T-helper 1 cell treated with Interleukin-12 subunit alpha and Interleukin-12 subunit beta and Interleukin-4 antibody, amounts not matched to agents 30 μg/mL and 1 μg/mL, for 36 hours (primary cell): Measurements from ENCODE around the gene TSPAN14.
"Not testable (repeated sequence)": the region's sequence is repeated elsewhere in the genome, so short reads cannot be mapped to it uniquely, and the experiment has no call there.

Experiments used
- H3K27ac Mint-ChIP-seq: one replicate; pipeline ENCODE4 v1.8.0; 2021; ENCODE audit warnings: mild to moderate bottlenecking, mixed read lengths
- H3K27me3 Mint-ChIP-seq: one replicate; pipeline ENCODE4 v1.8.0; 2021; ENCODE audit warnings: low read depth, mixed read lengths
- H3K36me3 Mint-ChIP-seq: one replicate; pipeline ENCODE4 v1.8.0; 2021; ENCODE audit warnings: low read depth, mixed read lengths
- H3K4me1 Mint-ChIP-seq: one replicate; pipeline ENCODE4 v1.8.0; 2021; ENCODE audit warnings: low read depth, mixed read lengths
- H3K4me3 Mint-ChIP-seq: one replicate; pipeline ENCODE4 v1.8.0; 2021; ENCODE audit warnings: mild to moderate bottlenecking, moderate library complexity, mixed read lengths
- H3K9me3 Mint-ChIP-seq: one replicate; pipeline ENCODE4 v1.8.0; 2021; ENCODE audit warnings: mixed read lengths

Gene TSPAN14

DNA sequence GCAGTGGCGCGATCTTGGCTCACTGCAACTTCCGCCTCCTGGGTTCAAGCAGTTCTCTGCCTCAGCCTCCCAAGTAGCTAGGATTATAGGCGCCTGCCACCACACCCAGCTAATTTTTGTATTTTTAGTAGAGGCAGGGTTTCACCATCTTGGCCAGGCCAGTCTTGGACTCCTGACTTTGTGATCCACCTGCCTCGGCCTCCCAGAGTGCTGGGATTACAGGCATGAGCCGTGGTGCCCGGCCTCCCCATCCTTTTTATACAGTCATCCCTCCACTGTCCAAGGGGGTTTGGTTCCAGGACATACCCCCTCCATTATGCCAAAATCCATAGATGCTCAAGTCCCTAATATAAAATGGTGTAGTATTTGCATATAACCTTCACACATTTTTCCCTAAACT, 21.5 kb downstream of the TSPAN14 start:
- H3K27me3 Mint-ChIP-seq, H3K27ac Mint-ChIP-seq, H3K4me3 Mint-ChIP-seq, H3K9me3 Mint-ChIP-seq: not testable (repeated sequence)
- H3K4me1 Mint-ChIP-seq: peaks cover 60% of the 10 kb centered on the region
- peaks cover 58% of the 10 kb centered on the region for H3K36me3 Mint-ChIP-seq

DNA sequence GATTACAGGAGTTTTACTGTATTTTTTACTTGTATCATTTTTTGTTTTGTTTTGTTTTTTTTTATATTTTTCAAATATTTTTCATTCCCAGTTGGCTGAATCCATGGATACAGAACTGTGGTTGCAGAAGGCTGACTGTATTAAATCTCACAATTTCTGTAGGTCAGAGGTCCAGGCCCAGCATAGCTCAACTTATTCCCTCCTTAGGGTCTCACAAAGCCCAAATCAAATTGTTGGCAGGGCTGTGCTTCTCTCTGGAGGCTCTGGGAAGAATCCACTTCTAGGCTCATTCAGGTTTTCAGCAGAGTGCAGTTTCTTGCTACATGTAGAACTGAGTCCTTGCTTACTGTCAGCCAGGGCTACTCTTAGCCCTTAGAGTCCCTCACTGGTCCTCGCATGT, 22.6 kb downstream of the TSPAN14 start:
- Mint-ChIP-seq H3K27me3 (no peaks in the 10 kb centered on the region), H3K4me1 (peaks cover 58% of the 10 kb centered on the region), H3K36me3 (peaks cover 56% of the 10 kb centered on the region), H3K9me3 (peaks cover 10% of the 10 kb centered on the region), H3K4me3 (no peak overlapping the region), H3K27ac (no peak overlapping the region)

DNA sequence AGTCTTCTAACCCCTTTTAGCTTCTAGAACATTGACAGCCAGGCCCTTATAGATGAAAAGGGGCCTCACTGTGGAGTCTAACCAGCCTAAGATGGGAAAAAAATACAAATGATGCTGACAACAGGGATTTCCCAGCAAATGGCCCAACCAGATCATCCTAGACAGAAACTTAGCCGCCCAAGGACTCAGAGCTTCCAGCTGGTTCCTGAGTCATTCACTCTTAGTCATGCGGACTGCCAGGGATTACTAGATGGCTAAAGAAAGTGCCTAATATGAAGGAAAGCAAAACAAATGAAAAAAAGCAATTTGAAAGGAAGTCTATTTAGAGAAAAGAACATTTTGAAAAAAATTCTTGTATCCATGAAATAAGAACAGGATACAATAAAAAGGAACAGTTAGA, 23.7 kb downstream of the TSPAN14 start:
- Mint-ChIP-seq H3K27me3 (no peaks in the 10 kb centered on the region), H3K9me3 (peaks cover 10% of the 10 kb centered on the region), H3K4me1 (peaks cover 50% of the 10 kb centered on the region), H3K36me3 (peaks cover 48% of the 10 kb centered on the region), H3K4me3 (no peak overlapping the region), H3K27ac (no peak overlapping the region)

DNA sequence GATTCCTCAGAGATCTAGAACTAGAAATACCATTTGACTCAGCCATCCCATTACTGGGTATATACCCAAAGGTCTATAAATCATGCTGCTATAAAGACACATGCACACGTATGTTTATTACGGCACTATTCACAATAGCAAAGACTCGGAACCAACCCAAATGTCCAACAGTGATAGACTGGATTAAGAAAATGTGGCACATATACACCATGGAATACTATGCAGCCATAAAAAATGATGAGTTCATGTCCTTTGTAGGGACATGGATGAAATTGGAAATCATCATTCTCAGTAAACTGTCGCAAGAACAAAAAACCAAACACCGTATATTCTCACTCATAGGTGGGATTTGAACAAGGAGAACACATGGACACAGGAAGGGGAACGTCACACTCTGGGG, 26.3 kb downstream of the TSPAN14 start:
- peaks cover 48% of the 10 kb centered on the region for H3K4me1 Mint-ChIP-seq
- not testable (repeated sequence) for H3K9me3 Mint-ChIP-seq, H3K27me3 Mint-ChIP-seq, H3K4me3 Mint-ChIP-seq, H3K27ac Mint-ChIP-seq
- H3K36me3 Mint-ChIP-seq: peaks cover 42% of the 10 kb centered on the region

DNA sequence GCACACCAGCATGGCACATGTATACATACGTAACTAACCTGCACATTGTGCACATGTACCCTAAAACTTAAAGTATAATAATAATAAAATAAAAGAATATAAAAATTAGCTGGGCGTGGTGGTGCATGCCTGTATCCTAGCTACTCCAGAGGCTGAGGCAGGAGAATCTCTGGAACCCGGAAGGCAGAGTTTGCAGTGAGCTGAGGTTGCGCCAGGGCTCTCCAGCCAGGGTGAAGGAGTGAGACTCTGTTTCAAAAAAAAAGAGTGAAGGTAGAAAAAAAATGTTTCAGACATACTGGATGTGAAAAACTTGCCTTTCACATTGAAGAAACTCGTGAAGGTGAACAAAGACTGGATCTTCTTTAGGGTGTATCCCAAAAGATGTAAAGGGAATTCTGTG, 26.7 kb downstream of the TSPAN14 start:
- peak overlapping the region; percentile 41 for H3K27ac Mint-ChIP-seq
- H3K4me1 Mint-ChIP-seq: peaks cover 50% of the 10 kb centered on the region
- H3K4me3 Mint-ChIP-seq: no peak overlapping the region
- H3K9me3 Mint-ChIP-seq: peaks cover 10% of the 10 kb centered on the region
- H3K36me3 Mint-ChIP-seq: peaks cover 44% of the 10 kb centered on the region
- H3K27me3 Mint-ChIP-seq: no peaks in the 10 kb centered on the region

DNA sequence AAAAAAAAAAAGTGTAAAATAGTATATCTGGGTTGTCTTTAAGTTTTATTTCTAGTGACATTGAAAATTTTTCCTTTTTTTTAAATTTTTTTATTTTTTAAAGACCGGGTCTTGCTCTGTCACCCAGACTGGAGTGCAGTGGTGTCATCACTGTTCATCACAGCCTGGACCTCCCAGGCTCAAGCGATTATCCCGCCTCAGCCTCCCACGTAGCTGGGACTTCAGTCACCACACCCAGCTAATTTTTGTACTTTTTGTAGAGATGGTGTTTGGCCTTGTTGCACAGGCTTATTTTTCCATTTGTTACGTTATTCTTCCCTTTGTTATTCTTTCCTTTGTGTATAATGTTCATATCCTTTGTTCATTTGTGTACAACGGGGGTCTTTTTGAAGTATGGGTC, 30.1 kb downstream of the TSPAN14 start:
- no peaks in the 10 kb centered on the region for H3K9me3 Mint-ChIP-seq
- no peaks in the 10 kb centered on the region for H3K27me3 Mint-ChIP-seq
- peak overlapping the region; percentile 74 for H3K27ac Mint-ChIP-seq
- H3K4me3 Mint-ChIP-seq: peak overlapping the region; percentile 47
- peaks cover 37% of the 10 kb centered on the region for H3K36me3 Mint-ChIP-seq
- H3K4me1 Mint-ChIP-seq: peaks cover 69% of the 10 kb centered on the region

DNA sequence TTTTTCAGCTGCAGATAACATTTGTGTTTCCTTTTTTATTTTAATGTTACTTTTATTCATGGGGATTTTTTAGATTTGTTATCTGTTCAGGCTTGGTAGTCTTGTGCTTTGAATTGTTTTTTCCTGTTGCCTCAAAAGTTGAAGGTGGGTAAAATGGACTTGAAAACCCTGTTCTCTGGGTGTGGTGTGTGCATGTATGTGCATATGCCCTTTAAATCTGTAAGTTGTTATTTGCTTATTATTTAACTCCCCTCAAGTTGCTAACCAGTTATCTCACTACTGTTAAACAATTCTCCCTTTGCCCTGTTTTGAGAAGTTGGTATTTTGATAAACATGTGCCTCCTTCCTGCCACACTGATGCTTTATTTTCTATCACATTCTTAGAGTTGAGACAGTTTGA, 30.6 kb downstream of the TSPAN14 start:
- Mint-ChIP-seq H3K27ac (peak overlapping the region; percentile 76), H3K4me3 (peak overlapping the region; percentile 47), H3K27me3 (no peaks in the 10 kb centered on the region), H3K4me1 (peaks cover 74% of the 10 kb centered on the region), H3K36me3 (peaks cover 38% of the 10 kb centered on the region), H3K9me3 (no peaks in the 10 kb centered on the region)

DNA sequence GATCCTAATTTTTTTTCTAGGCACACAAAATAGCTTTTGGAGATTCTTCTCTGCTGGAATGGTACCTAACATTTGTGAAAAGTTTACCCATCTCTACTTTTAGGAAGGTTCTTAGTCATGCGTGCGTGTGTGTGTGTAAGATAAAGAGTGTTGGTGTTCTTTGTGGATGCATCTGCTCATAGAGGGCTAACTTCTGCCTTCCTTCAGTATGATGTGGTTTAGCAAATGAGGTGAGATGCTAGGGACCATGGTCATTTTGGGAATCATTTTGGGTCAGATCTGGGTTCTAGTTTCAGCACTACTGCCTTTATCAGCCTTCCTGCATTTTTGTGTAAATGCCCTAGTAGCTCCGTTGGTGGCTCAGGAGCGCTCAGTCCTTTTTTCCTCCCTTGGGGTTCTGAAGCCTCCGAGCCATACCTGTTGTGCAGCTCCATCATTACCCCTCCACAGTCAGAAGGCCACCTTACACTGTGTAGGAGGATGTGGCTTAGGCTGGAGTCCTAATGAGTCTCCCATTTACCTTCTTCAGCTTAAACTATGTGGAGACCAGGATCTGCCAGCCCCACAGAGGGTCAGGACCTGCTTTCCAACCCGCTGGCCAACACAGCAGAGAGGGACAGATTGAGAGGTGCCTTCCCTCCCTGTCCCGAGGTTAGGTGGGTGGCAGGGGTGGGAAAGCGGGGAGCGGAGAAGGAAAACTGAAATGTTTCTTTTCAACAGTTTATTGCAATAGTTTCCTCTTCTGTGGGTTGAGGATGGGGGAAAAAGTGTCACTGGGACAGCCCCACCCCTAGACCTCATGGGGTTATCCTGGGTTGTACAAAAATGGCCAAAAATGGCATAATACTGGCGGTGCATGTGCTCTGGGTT, 31.2 kb downstream of the TSPAN14 start:
- Mint-ChIP-seq H3K9me3 (no peaks in the 10 kb centered on the region), H3K27ac (peak overlapping the region; percentile 76), H3K27me3 (no peaks in the 10 kb centered on the region), H3K4me1 (peaks cover 80% of the 10 kb centered on the region), H3K36me3 (peaks cover 40% of the 10 kb centered on the region), H3K4me3 (peak overlapping the region; percentile 47)

DNA sequence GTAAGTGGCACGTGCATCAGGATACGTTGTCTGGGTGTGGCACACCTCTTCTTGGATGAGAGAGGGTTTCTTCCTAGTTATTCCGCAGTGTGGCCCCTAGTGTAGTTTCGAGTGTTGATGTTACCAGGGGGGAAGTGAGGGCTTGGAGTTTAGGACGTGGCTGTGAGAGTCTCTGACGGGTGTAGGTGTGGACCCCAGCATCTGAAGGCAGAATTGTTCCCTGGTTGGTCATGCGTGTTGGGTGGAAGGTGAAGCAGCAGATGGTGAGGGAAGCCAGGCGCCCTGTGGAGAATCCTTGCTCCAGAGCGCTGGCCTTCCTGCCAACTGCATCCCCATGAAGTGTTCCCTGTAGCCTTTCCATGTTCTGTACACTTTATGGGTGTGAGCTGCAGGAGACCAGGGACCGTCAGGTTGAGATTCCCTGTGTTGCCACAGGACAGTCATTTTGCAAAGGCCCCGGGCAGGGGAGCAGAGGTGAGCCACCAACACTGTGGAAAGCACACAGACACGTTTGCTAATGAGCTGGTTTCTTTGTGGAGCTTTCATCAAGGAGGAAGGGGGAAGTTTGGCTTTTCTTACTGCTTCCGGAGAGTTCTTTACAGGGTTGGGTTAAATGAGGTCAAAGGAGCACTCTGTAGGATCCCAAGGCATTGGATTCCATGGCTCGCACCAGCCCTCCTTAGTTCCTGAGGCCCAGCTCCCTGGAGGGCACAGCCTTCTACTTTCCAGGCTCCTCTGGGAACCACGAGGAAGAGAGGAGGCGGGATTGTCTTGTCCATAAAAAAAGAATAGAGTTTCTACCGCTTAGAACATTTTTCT, 32.0 kb downstream of the TSPAN14 start:
- H3K27ac Mint-ChIP-seq: peak overlapping the region; percentile 76
- H3K9me3 Mint-ChIP-seq: no peaks in the 10 kb centered on the region
- H3K27me3 Mint-ChIP-seq: no peaks in the 10 kb centered on the region
- peak overlapping the region; percentile 47 for H3K4me3 Mint-ChIP-seq
- H3K36me3 Mint-ChIP-seq: peaks cover 43% of the 10 kb centered on the region
- H3K4me1 Mint-ChIP-seq: peaks cover 85% of the 10 kb centered on the region

DNA sequence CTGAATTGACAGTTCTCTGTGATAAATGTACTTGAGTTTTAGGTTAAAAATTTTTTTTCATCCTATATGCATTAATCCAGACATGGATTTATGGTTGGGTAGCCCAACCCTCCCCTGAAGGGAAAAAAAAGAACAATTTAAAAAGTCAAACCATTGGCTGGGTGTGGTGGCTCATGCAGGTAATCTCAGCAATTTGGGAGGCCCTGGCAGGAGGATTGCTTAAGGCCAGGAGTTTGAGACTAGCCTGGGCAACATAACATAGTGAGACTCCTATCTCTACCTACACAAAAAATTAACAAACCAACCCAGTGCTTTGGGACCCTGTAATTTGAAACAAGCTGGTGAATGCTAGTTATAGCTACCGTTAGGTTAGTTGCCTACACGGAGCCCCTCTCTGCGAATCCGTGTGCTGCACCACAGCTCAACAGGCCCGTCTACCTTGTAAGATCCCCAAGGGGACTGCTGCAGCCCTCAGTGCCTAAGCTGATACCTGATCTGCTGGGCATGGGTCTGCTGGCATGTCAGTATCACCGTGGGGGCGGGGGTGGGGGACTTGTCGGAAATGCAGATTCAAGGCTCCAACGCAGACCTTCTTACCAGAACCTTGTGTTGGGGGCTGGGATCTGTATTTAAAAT, 32.8 kb downstream of the TSPAN14 start:
- Mint-ChIP-seq H3K27me3 (no peaks in the 10 kb centered on the region), H3K36me3 (peaks cover 47% of the 10 kb centered on the region), H3K4me1 (peaks cover 85% of the 10 kb centered on the region)

DNA sequence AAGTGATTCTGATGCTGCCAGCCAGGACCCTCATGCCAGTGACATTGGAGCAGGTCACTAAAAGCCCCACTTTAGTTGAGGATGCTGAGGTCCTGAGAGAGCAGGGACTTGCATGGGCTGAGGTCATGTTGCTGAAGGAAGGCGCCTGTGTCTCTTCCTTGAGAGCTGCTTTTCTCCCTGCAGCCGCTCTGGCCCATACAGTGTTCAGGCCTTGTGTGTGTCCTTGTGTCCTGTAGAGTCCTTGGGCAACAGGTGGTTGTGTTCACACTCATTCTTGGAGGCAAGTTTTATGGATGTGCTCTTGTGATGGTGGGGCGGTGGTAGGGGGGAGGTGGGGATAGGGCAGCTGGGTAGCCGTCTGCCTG, 33.3 kb downstream of the TSPAN14 start:
- peak overlapping the region; percentile 92 for H3K27ac Mint-ChIP-seq
- peaks cover 88% of the 10 kb centered on the region for H3K4me1 Mint-ChIP-seq

More for the DNA sequence above, 32.8 kb downstream of the TSPAN14 start:
- peak overlapping the region; percentile 82 for H3K4me3 Mint-ChIP-seq
- H3K27ac Mint-ChIP-seq: peak overlapping the region; percentile 92
- H3K9me3 Mint-ChIP-seq: no peaks in the 10 kb centered on the region

DNA sequence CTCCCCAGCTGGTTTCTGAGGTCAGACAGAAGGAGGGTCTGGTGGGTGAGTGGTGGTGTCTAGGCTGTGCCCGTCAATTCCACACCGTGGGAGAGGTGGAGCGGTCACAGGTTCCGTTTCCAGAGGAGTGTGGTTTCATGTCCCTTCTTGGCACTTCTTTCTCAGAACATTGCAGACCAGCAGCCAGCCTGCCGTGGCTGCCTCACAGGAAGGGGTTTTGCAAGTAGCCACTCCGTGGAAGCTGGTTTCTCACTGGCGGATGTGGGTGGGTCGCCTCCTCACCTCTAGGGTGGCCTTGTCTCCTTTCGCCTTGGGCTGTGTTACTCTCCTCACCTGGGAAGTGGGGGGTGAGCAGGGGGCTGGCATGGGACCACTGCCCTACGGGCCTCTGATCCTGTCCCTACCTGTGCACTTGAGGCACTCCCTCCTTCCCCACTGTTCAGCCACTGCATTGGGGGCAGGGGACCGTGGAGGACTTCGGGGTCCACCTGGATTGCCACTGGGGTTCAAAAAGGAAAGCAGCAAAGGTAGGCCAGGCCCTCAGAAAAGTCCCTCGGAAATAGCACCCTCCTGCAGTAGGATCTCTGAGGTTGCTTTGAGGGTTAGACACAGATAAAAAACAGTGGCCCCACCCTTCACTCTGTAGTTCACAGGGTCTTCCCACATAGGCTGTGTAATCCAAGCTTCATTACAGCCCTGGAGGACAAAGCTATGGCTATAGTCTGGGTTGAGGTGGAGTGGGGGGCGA, 33.9 kb downstream of the TSPAN14 start:
- no peaks in the 10 kb centered on the region for H3K9me3 Mint-ChIP-seq
- H3K27me3 Mint-ChIP-seq: no peaks in the 10 kb centered on the region
- H3K4me1 Mint-ChIP-seq: peaks cover 91% of the 10 kb centered on the region
- peaks cover 54% of the 10 kb centered on the region for H3K36me3 Mint-ChIP-seq
- H3K27ac Mint-ChIP-seq: peak overlapping the region; percentile 92
- peak overlapping the region; percentile 82 for H3K4me3 Mint-ChIP-seq

More for the DNA sequence above, 33.3 kb downstream of the TSPAN14 start:
- Mint-ChIP-seq H3K36me3 (peaks cover 51% of the 10 kb centered on the region), H3K4me3 (peak overlapping the region; percentile 82), H3K9me3 (no peaks in the 10 kb centered on the region), H3K27me3 (no peaks in the 10 kb centered on the region)

DNA sequence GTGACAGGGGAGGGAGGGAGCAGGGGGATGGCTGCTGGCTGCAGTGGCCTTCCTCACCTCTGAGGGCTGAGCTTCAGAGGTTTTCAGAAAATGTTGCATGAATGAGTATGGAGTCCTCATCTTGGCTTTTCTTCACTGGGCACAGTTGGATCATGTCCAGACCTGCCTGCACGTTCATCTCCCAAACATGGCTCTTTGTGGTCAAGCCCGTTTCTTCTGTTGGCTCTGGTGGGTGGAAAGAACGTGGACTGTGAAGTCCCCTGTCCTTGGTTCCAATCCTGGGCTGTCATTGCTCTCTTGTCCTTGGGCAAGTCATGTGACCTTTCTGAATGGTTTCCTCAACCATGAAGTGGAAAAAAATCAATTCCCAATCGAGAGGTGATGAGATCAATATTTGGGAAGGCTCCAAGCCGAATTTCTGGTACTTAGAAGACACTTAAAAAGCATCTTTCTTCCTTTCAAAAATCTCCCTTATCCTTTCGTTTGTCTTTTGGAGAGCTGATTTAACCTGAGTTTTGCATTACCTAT, 34.5 kb downstream of the TSPAN14 start:
- peaks cover 90% of the 10 kb centered on the region for H3K4me1 Mint-ChIP-seq
- peak overlapping the region; percentile 92 for H3K27ac Mint-ChIP-seq
- peak overlapping the region; percentile 82 for H3K4me3 Mint-ChIP-seq
- no peaks in the 10 kb centered on the region for H3K27me3 Mint-ChIP-seq
- peaks cover 57% of the 10 kb centered on the region for H3K36me3 Mint-ChIP-seq
- H3K9me3 Mint-ChIP-seq: no peaks in the 10 kb centered on the region
